ENCODE data around the gene COL4A1. TPM values are rescaled to one million over a fixed set of nuclear protein-coding genes. Genes with fewer than 3 reads are reported as not detected.

Gene COL4A1
- total and polyA plus RNA-seq, 8 donors, result 418 to 1,057 (median 547) TPM

- no peaks in the 10 kb centered on the region for H3K36me3 ChIP-seq
- no peak overlapping the region for H3K4me3 ChIP-seq
- TF ChIP-seq, protein P1, sequence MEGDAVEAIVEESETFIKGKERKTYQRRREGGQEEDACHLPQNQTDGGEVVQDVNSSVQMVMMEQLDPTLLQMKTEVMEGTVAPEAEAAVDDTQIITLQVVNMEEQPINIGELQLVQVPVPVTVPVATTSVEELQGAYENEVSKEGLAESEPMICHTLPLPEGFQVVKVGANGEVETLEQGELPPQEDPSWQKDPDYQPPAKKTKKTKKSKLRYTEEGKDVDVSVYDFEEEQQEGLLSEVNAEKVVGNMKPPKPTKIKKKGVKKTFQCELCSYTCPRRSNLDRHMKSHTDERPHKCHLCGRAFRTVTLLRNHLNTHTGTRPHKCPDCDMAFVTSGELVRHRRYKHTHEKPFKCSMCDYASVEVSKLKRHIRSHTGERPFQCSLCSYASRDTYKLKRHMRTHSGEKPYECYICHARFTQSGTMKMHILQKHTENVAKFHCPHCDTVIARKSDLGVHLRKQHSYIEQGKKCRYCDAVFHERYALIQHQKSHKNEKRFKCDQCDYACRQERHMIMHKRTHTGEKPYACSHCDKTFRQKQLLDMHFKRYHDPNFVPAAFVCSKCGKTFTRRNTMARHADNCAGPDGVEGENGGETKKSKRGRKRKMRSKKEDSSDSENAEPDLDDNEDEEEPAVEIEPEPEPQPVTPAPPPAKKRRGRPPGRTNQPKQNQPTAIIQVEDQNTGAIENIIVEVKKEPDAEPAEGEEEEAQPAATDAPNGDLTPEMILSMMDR (IDR thresholded peaks at IDR 0.05), result no peak
- peaks cover 12 to 16% of the 10 kb centered on the region in 2 donors for H3K4me1 ChIP-seq
- no peak overlapping the region for H3K27ac ChIP-seq
- no peak for ATAC-seq
- H3K27me3 ChIP-seq, result no peaks in the 10 kb centered on the region
- intact Hi-C loops (cut with DNase I), result no loop called here
- no peaks in the 10 kb centered on the region for H3K9me3 ChIP-seq
- DNase-seq, result no peak
These were observed 16.8 kb downstream of the COL4A1 start for GRCh38 chr13:110290153-110290552.

DNA sequence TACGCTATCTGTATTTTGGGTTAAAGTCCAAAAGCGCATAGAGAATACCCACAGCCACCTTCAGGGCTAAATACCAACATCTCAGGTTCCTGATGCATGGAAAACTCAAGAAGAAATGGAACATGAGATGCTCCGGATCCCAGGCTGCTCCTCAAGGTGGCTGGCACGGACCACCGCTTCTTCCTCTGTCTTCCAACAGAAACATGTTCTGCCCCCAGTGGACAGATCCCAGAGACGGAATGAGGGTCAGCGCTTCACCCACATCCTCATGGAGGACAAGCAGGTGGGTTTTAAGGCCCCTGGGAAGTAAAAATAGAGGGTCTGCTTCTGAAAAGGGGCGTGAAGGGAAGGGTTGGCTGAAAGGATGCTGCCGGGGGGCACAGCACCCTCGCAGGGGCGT, 17.3 kb downstream of the COL4A1 start:
- H3K36me3 ChIP-seq, result no peaks in the 10 kb centered on the region
- H3K4me1 ChIP-seq, result peaks cover 15 to 16% of the 10 kb centered on the region in 2 donors
- ATAC-seq (no peak), DNase-seq (no peak)
- no peak overlapping the region for H3K4me3 ChIP-seq
- TF ChIP-seq, protein P1 (IDR thresholded peaks at IDR 0.05), result no peak
- no peak overlapping the region for H3K27ac ChIP-seq
- intact Hi-C loops (cut with DNase I), result no loop called here
- H3K9me3 ChIP-seq, result no peaks in the 10 kb centered on the region
- no peaks in the 10 kb centered on the region for H3K27me3 ChIP-seq

- ATAC-seq (no peak), DNase-seq (no peak)
- H3K27ac ChIP-seq, result no peak overlapping the region
- no peaks in the 10 kb centered on the region for H3K27me3 ChIP-seq
- intact Hi-C loops (cut with DNase I), result no loop called here
- H3K4me1 ChIP-seq, result peaks cover 13 to 16% of the 10 kb centered on the region in 2 donors
- TF ChIP-seq, protein P1 (IDR thresholded peaks at IDR 0.05), result no peak
- no peaks in the 10 kb centered on the region for H3K36me3 ChIP-seq
- H3K4me3 ChIP-seq, result no peak overlapping the region
- H3K9me3 ChIP-seq, result no peaks in the 10 kb centered on the region
These were observed 17.8 kb downstream of the COL4A1 start for GRCh38 chr13:110289174-110289573.

GRCh38 chr13:110286833-110287819, 19.8 kb downstream of the COL4A1 start:
- Histone ChIP-seq H3K4me3 (no peak overlapping the region), H3K36me3 (no peaks in the 10 kb centered on the region), H3K27me3 (no peaks in the 10 kb centered on the region), H3K4me1 (peaks cover 13% of the 10 kb centered on the region in 2 donors), H3K9me3 (no peaks in the 10 kb centered on the region), H3K27ac (peak overlapping the region in 1 of 2 donors; percentile 23)
- DNase-seq, result no peak
- intact Hi-C loops (cut with DNase I), result no loop called here
- ATAC-seq, result no peak
- TF ChIP-seq, protein P1 (IDR thresholded peaks at IDR 0.05), result no peak

DNA sequence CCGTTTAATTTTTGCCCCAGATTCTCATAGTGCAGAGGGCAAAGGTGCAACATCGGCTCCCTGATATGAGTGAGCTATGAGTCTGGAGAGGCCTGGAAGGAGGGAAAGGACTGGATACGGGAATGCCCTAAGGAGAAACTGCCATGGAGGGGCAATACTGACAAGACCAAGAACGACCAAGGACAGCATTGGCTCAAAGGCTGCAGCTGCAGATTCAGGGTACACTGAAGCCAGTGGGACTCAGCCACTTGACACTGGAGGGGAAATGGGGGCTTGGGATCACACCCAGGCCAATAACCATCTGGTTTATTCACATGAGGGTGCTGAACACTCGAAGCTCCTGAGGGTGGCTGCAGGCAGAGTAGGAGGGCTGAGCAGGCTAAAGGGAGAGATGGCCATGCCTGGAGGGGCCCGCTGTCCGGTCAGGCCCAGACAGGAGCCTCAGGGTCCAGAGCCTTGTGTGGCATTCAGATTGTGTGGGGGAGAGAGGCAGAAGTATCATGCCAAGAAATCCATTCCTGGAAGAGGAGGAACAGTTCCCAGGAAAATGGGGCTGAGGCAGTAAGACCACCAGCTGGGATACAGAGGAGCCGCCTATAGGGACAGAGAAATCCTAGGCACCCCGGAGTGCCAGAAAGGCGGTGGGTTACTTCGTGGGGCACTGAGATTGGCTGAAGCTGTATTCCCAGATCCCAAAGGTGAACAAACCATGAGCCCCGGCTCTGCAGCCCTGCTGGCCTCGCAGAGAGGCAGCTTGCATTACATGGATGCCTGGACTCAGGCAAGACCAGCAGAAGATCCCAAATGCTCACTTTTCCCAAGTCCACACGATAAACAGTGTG, 20.7 kb downstream of the COL4A1 start:
- Histone ChIP-seq H3K4me1 (peaks cover 13% of the 10 kb centered on the region in 2 donors), H3K9me3 (no peaks in the 10 kb centered on the region), H3K27me3 (no peaks in the 10 kb centered on the region), H3K36me3 (no peaks in the 10 kb centered on the region), H3K27ac (no peak overlapping the region), H3K4me3 (no peak overlapping the region)
- ATAC-seq (no peak), DNase-seq (no peak)
- intact Hi-C loops (cut with DNase I), result no loop called here
- TF ChIP-seq, protein P1 (IDR thresholded peaks at IDR 0.05), result no peak
